ENCODE data around the gene APC2. TPM values are rescaled to one million over a fixed set of nuclear protein-coding genes. Genes with fewer than 3 reads are reported as not detected.

APC2 gene
- total RNA-seq, 1 donor from 2014 or later, result under 0.01 TPM

- Histone ChIP-seq H3K4me3 (ENCODE audit: low read depth, low read length) (no peak overlapping the region), H3K27me3 (ENCODE audit: control insufficient read depth, insufficient read depth, low read length) (no peaks in the 10 kb centered on the region), H3K36me3 (ENCODE audit: control insufficient read depth, insufficient read depth, low read length) (peaks cover 29% of the 10 kb centered on the region)
- TF ChIP-seq CTCF (IDR thresholded peaks at IDR 0.05; ENCODE audit: insufficient read depth, low read length, severe bottlenecking), result no peak
- DNase-seq (ENCODE audit: low read depth) (no peak), FAIRE-seq (no peak)
Observed at GRCh38 chr19:1412995-1413800, 36.7 kb upstream of the APC2 start.

- no peak overlapping the region for H3K4me3 ChIP-seq (ENCODE audit: low read depth, low read length)
- peaks cover 37% of the 10 kb centered on the region for H3K36me3 ChIP-seq (ENCODE audit: control insufficient read depth, insufficient read depth, low read length)
- TF ChIP-seq CTCF (IDR thresholded peaks at IDR 0.05; ENCODE audit: insufficient read depth, low read length, severe bottlenecking), result no peak
- no peak for FAIRE-seq
- DNase-seq (ENCODE audit: low read depth), result peak; percentile 51
- no peaks in the 10 kb centered on the region for H3K27me3 ChIP-seq (ENCODE audit: control insufficient read depth, insufficient read depth, low read length)
Observed at GRCh38 chr19:1416014-1416841, 33.7 kb upstream of the APC2 start.

GRCh38 chr19:1417145-1417544 is 32.8 kb upstream of the APC2 start:
- no peak for TF ChIP-seq CTCF (IDR thresholded peaks at IDR 0.05; ENCODE audit: insufficient read depth, low read length, severe bottlenecking)
- peaks cover 37% of the 10 kb centered on the region for H3K36me3 ChIP-seq (ENCODE audit: control insufficient read depth, insufficient read depth, low read length)
- H3K4me3 ChIP-seq (ENCODE audit: low read depth, low read length), result no peak overlapping the region
- peak; percentile 76 for FAIRE-seq
- DNase-seq (ENCODE audit: low read depth), result peak; percentile 30
- H3K27me3 ChIP-seq (ENCODE audit: control insufficient read depth, insufficient read depth, low read length), result no peaks in the 10 kb centered on the region

GRCh38 chr19:1417681-1418495 is 32.0 kb upstream of the APC2 start:
- no peak overlapping the region for H3K4me3 ChIP-seq (ENCODE audit: low read depth, low read length)
- DNase-seq (ENCODE audit: low read depth) (no peak), FAIRE-seq (no peak)
- H3K27me3 ChIP-seq (ENCODE audit: control insufficient read depth, insufficient read depth, low read length), result no peaks in the 10 kb centered on the region
- peaks cover 34% of the 10 kb centered on the region for H3K36me3 ChIP-seq (ENCODE audit: control insufficient read depth, insufficient read depth, low read length)
- TF ChIP-seq CTCF (IDR thresholded peaks at IDR 0.05; ENCODE audit: insufficient read depth, low read length, severe bottlenecking), result no peak

GRCh38 chr19:1418496-1418775 is 31.5 kb upstream of the APC2 start:
- H3K36me3 ChIP-seq (ENCODE audit: control insufficient read depth, insufficient read depth, low read length), result peaks cover 31% of the 10 kb centered on the region
- no peak for FAIRE-seq
- no peaks in the 10 kb centered on the region for H3K27me3 ChIP-seq (ENCODE audit: control insufficient read depth, insufficient read depth, low read length)
- TF ChIP-seq CTCF (IDR thresholded peaks at IDR 0.05; ENCODE audit: insufficient read depth, low read length, severe bottlenecking), result no peak
- H3K4me3 ChIP-seq (ENCODE audit: low read depth, low read length), result no peak overlapping the region
- DNase-seq (ENCODE audit: low read depth), result no peak

Data from bronchial epithelial cell (primary cell).